HG03060 (cell line): ENCODE results near the gene MYO16.

ENCODE experiments used
- ATAC-seq: cut with Tn5 transposase; IDR thresholded peaks from one replicate; pipeline ENCODE4 v1.9.1; 2021; ENCODE audit warnings: low read depth, moderate number of reproducible peaks; ENCODE audit not compliant: unreplicated experiment

The MYO16 gene

GRCh38 chr13:108657519-108657918 is 28.1 kb downstream of the MYO16 start:
- no peak for ATAC-seq

GRCh38 chr13:108662528-108662927 is 33.1 kb downstream of the MYO16 start:
- ATAC-seq: no peak

- no peak for ATAC-seq
Measured at GRCh38 chr13:108663710-108664109, 34.3 kb downstream of the MYO16 start.

- ATAC-seq: no peak
Measured at GRCh38 chr13:108667205-108667604, 37.8 kb downstream of the MYO16 start.

GRCh38 chr13:108669381-108669780 is 40.0 kb downstream of the MYO16 start:
- ATAC-seq: no peak

- no peak for ATAC-seq
Measured at GRCh38 chr13:108674346-108674745, 44.9 kb downstream of the MYO16 start.

GRCh38 chr13:108674771-108675170 is 45.4 kb downstream of the MYO16 start:
- ATAC-seq: no peak

- no peak for ATAC-seq
Measured at GRCh38 chr13:108676620-108677019, 47.2 kb downstream of the MYO16 start.

GRCh38 chr13:108677806-108678205 is 48.4 kb downstream of the MYO16 start:
- no peak for ATAC-seq

- no peak for ATAC-seq
Measured at GRCh38 chr13:108680011-108680410, 50.6 kb downstream of the MYO16 start.

- ATAC-seq: no peak
Measured at GRCh38 chr13:108681986-108682575, 52.7 kb downstream of the MYO16 start.

- no peak for ATAC-seq
Measured at GRCh38 chr13:108682714-108683113, 53.3 kb downstream of the MYO16 start.

- no peak for ATAC-seq
Measured at GRCh38 chr13:108686027-108686426, 56.6 kb downstream of the MYO16 start.

GRCh38 chr13:108690726-108691125 is 61.3 kb downstream of the MYO16 start:
- ATAC-seq: no peak

- no peak for ATAC-seq
Measured at GRCh38 chr13:108700422-108701170, 71.2 kb downstream of the MYO16 start.

- no peak for ATAC-seq
Measured at GRCh38 chr13:108702171-108702570, 72.8 kb downstream of the MYO16 start.

- ATAC-seq: no peak
Measured at GRCh38 chr13:108705031-108705430, 75.6 kb downstream of the MYO16 start.

- no peak for ATAC-seq
Measured at GRCh38 chr13:108707584-108707983, 78.2 kb downstream of the MYO16 start.

- no peak for ATAC-seq
Measured at GRCh38 chr13:108708921-108709320, 79.5 kb downstream of the MYO16 start.

- no peak for ATAC-seq
Measured at GRCh38 chr13:108711386-108711785, 82.0 kb downstream of the MYO16 start.

- no peak for ATAC-seq
Measured at GRCh38 chr13:108725471-108725870, 96.1 kb downstream of the MYO16 start.

- no peak for ATAC-seq
Measured at GRCh38 chr13:108728370-108728769, 99.0 kb downstream of the MYO16 start.
